Activated T-cell treated with anti-CD3 and anti-CD28 coated beads, Interleukin-2, amount 50 U/mL, for 4 hours (primary cell): ENCODE data around the gene CNOT1. TPM values are rescaled to one million over a fixed set of nuclear protein-coding genes. Genes with fewer than 3 reads are reported as not detected.

ENCODE experiments used
- ATAC-seq, 2 donors: fragments of 200-7000 bp; cut with Tn5 transposase; one replicate each; pipeline ENCODE4 v1.10.0; 2021
- DNase-seq: peaks from one replicate; pipeline ENCODE4 v3.0.0-alpha.2; 2020
- H3K27me3 Mint-ChIP-seq: one replicate; pipeline ENCODE4 v1.8.0; 2021; ENCODE audit warnings: low read depth, mixed read lengths
- H3K36me3 Mint-ChIP-seq: one replicate; pipeline ENCODE4 v1.8.0; 2022; ENCODE audit warnings: mixed read lengths; ENCODE audit not compliant: insufficient read depth
- H3K4me1 Mint-ChIP-seq: one replicate; pipeline ENCODE4 v1.8.0; 2021; ENCODE audit warnings: low read depth, mixed read lengths
- H3K4me3 Mint-ChIP-seq: one replicate; pipeline ENCODE4 v1.8.0; 2021; ENCODE audit warnings: mild to moderate bottlenecking, moderate library complexity, mixed read lengths
- H3K9me3 Mint-ChIP-seq: one replicate; pipeline ENCODE4 v1.8.0; 2021; ENCODE audit warnings: mixed read lengths
- total RNA-seq, 3 donors: library from RNA; stranded (reverse); gene quantifications; one replicate each; pipeline ENCODE4 v1.2.1, GENCODE V29; 2021

CNOT1 gene
- total RNA-seq, 3 donors from 2014 or later = 235 to 253 (median 249) TPM

DNA sequence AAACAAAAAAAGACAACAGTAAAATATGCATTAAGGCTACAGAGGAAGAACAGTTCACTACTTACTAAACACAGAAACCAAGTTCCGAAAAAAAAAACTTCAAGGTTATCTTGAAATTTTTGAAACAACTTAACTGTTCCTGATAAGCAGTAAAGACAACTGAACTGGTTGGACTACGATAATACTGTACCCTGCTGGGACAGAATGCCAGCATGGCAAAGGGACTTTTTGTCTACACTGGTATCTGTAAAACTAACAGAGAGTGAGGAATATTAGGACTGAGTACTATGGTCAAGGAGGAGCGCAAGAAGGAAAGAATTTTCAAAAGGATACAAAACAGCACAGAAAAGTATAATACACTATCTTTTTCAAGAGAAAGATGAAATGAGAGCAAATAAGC is 94.5 kb downstream of the CNOT1 start:
- peaks cover 67% of the 10 kb centered on the region for H3K36me3 Mint-ChIP-seq
- DNase-seq (no peak), ATAC-seq (no peak)
- peaks cover 2% of the 10 kb centered on the region for H3K4me1 Mint-ChIP-seq
- H3K9me3 Mint-ChIP-seq = no peaks in the 10 kb centered on the region
- H3K4me3 Mint-ChIP-seq = no peak overlapping the region
- H3K27me3 Mint-ChIP-seq = no peaks in the 10 kb centered on the region

GRCh38 chr16:58533751-58534470 is 95.7 kb downstream of the CNOT1 start:
- H3K4me3 Mint-ChIP-seq = no peak overlapping the region
- peaks cover 59% of the 10 kb centered on the region for H3K36me3 Mint-ChIP-seq
- ATAC-seq (no peak), DNase-seq (no peak)
- H3K27me3 Mint-ChIP-seq = no peaks in the 10 kb centered on the region
- no peaks in the 10 kb centered on the region for H3K9me3 Mint-ChIP-seq
- peaks cover 2% of the 10 kb centered on the region for H3K4me1 Mint-ChIP-seq

GRCh38 chr16:58532414-58532813 is 97.2 kb downstream of the CNOT1 start:
- no peaks in the 10 kb centered on the region for H3K27me3 Mint-ChIP-seq
- no peaks in the 10 kb centered on the region for H3K9me3 Mint-ChIP-seq
- H3K4me3 Mint-ChIP-seq = no peak overlapping the region
- peaks cover 50% of the 10 kb centered on the region for H3K36me3 Mint-ChIP-seq
- ATAC-seq = no peak
- H3K4me1 Mint-ChIP-seq = peaks cover 2% of the 10 kb centered on the region
- DNase-seq = no peak

- peaks cover 48% of the 10 kb centered on the region for H3K36me3 Mint-ChIP-seq
- ATAC-seq (no peak), DNase-seq (no peak)
- no peak overlapping the region for H3K4me3 Mint-ChIP-seq
- H3K4me1 Mint-ChIP-seq = peaks cover 2% of the 10 kb centered on the region
- no peaks in the 10 kb centered on the region for H3K27me3 Mint-ChIP-seq
- H3K9me3 Mint-ChIP-seq = no peaks in the 10 kb centered on the region
These were observed 99.4 kb downstream of the CNOT1 start for GRCh38 chr16:58530179-58530578.

- ATAC-seq (no peak), DNase-seq (no peak)
- peaks cover 42% of the 10 kb centered on the region for H3K36me3 Mint-ChIP-seq
- H3K4me3 Mint-ChIP-seq = no peak overlapping the region
- H3K9me3 Mint-ChIP-seq = no peaks in the 10 kb centered on the region
- H3K27me3 Mint-ChIP-seq = no peaks in the 10 kb centered on the region
- H3K4me1 Mint-ChIP-seq = peaks cover 24% of the 10 kb centered on the region
These were observed 109.9 kb downstream of the CNOT1 start for GRCh38 chr16:58519707-58520106.

DNA sequence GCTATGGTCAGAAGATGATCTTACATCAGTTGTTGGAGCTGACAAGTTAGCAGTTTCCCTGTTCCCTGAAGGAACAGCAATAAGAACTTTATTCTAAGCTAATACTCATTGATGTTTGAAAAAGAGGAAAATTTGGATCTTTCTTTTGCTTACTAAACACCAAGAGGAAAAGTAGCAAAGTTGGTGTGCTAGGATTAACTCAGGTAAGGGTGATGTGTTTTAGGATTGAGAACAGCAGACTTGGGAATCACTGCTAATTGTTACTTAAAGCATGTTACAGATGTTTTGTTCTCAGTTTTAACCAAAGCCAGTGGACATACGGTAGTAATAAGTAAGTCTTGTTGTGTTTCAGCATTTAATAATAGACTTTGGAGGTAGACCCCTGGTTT is 110.7 kb downstream of the CNOT1 start:
- DNase-seq = no peak
- Mint-ChIP-seq H3K4me3 (no peak overlapping the region), H3K9me3 (no peaks in the 10 kb centered on the region), H3K36me3 (peaks cover 39% of the 10 kb centered on the region), H3K4me1 (peaks cover 25% of the 10 kb centered on the region), H3K27me3 (no peaks in the 10 kb centered on the region)
- no peak for ATAC-seq

- peaks cover 27% of the 10 kb centered on the region for H3K4me1 Mint-ChIP-seq
- peaks cover 38% of the 10 kb centered on the region for H3K36me3 Mint-ChIP-seq
- no peaks in the 10 kb centered on the region for H3K9me3 Mint-ChIP-seq
- ATAC-seq (no peak), DNase-seq (no peak)
- no peaks in the 10 kb centered on the region for H3K27me3 Mint-ChIP-seq
- H3K4me3 Mint-ChIP-seq = no peak overlapping the region
These were observed 111.3 kb downstream of the CNOT1 start for GRCh38 chr16:58518083-58518979.

DNA sequence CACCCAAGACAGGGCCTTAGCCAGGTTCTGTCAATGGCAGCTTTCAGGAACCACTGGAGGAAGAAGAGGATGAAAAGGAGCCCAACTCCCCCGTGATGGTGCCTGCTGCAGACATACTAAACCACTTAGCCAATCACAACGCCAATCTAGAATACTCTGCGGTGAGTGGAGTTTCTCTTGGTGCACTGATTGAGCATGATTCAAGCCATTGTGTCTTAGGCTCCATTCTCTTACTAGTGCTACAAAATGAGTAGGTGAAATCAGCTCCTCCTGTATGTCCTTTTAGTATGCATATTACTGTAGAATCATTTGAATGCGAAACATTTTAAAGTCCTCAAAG is 112.9 kb downstream of the CNOT1 start:
- Mint-ChIP-seq H3K36me3 (peaks cover 28% of the 10 kb centered on the region), H3K27me3 (no peaks in the 10 kb centered on the region), H3K4me3 (peak overlapping the region; percentile 90), H3K9me3 (no peaks in the 10 kb centered on the region), H3K4me1 (peaks cover 27% of the 10 kb centered on the region)
- ATAC-seq (no peak), DNase-seq (no peak)

- no peaks in the 10 kb centered on the region for H3K9me3 Mint-ChIP-seq
- peaks cover 27% of the 10 kb centered on the region for H3K4me1 Mint-ChIP-seq
- peaks cover 25% of the 10 kb centered on the region for H3K36me3 Mint-ChIP-seq
- ATAC-seq (peak; percentile 63 to 69), DNase-seq (peak; percentile 29)
- peak overlapping the region; percentile 90 for H3K4me3 Mint-ChIP-seq
- H3K27me3 Mint-ChIP-seq = no peaks in the 10 kb centered on the region
These were observed 113.5 kb downstream of the CNOT1 start for GRCh38 chr16:58515871-58516767.

GRCh38 chr16:58515125-58515870 is 114.3 kb downstream of the CNOT1 start, which contains the start of gene SETD6:
SETD6 (plus strand) TSS chr16:58515517; CDS start chr16:58515538, 21 bp downstream.
- Mint-ChIP-seq H3K4me3 (peak within 1 kb of the TSS; percentile 90), H3K9me3 (no peaks in the 10 kb centered on the region), H3K4me1 (peaks cover 27% of the 10 kb centered on the region), H3K36me3 (peaks cover 18% of the 10 kb centered on the region), H3K27me3 (no peaks in the 10 kb centered on the region)
- ATAC-seq (peak; percentile 78 to 84), DNase-seq (peak; percentile 65)

DNA sequence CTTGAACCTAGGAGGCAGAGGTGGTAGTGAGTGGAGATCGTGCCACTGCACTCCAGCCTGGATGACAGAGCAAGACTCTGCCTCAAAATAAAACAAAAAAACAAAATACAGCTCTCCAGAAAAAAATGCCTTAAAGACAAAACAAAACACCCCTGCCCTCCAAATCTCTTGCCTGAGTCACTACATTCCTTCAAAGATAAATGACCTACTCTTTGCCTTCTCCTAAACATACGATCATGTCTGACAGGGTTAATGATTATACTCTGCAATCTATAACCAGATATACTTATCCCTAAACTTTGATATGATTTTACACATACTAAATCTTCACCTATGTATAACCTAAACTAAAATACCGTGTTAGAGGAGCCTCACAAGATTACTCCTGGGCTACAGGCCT is 115.8 kb downstream of the CNOT1 start:
- ATAC-seq = no peak
- Mint-ChIP-seq H3K27me3 (no peaks in the 10 kb centered on the region), H3K36me3 (peaks cover 12% of the 10 kb centered on the region), H3K4me1 (peaks cover 27% of the 10 kb centered on the region), H3K9me3 (no peaks in the 10 kb centered on the region), H3K4me3 (peak overlapping the region; percentile 90)
- DNase-seq = no peak

DNA sequence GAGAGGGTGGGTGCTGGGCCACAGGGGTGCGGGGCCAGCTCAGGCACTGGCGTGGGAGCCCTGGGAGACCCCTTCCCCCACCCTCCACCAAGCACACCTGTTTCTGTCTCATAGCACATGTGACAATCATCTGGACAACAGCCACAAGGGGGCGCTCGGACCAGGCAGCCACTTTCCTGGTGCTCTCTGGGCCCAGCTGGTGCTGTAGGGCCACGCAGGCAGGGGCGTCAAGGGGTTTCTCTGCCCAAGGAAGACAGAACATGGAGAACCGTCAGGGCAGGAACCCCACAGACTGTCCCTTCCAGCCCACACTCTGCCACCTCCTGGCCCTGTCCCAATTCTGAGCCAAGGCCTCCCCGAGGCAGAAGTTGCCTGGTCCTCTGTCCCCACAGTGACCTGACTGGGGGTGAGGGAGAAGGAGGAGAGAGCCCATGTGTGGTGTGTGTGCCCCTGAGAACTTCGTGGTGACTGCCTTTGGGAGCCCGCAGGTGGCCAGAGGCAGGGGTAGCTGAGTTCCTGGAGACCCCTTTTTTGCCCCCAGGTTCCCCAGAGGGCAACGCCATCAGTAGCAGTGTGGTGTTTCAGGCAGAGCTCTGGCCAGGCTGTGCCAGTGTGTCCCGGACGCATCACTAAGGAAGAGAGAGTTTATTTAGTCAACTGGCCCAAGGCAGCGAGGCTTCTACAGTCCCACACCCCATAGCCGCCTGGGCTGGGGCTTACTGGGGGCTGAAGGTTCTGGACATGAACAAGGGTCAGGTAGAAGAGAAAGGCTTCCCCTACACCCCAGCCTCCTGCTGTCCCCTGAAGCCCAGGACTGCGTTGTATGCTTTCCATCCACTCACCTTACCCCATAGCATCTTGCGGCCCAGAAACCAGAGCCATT is 117.5 kb downstream of the CNOT1 start:
- no peak overlapping the region for H3K4me3 Mint-ChIP-seq
- no peaks in the 10 kb centered on the region for H3K27me3 Mint-ChIP-seq
- H3K4me1 Mint-ChIP-seq = peaks cover 20% of the 10 kb centered on the region
- peak; percentile 87 for DNase-seq
- H3K36me3 Mint-ChIP-seq = peaks cover 4% of the 10 kb centered on the region
- peak; percentile 27 to 41 for ATAC-seq
- H3K9me3 Mint-ChIP-seq = no peaks in the 10 kb centered on the region
